GM12878 (cell line): ENCODE results near the gene TTC5.

Experiments
- CEBPZ ChIP-seq: fragments of 150-350 bp; IDR thresholded peaks from 2 replicates; pipeline ENCODE4 v1.6.1; 2016; ENCODE audit warnings: low read depth, low read length
- GATAD2B ChIP-seq: fragments of 450-650 bp; conservative IDR thresholded peaks from 2 replicates; pipeline ENCODE4 v1.6.1; 2017; ENCODE audit warnings: low read depth, mild to moderate bottlenecking, moderate library complexity
- JUND ChIP-seq: IDR thresholded peaks from 2 replicates; pipeline ENCODE4 v1.6.1; 2012; ENCODE audit warnings: low read depth, mild to moderate bottlenecking, low read length, improper control_type of control experiment, moderate library complexity
- POLR2A ChIP-seq: IDR thresholded peaks from 2 replicates; pipeline ENCODE4 v1.6.1; 2011; ENCODE audit warnings: low read depth, mild to moderate bottlenecking, low read length
- POLR2AphosphoS5 ChIP-seq: IDR thresholded peaks from 2 replicates; pipeline ENCODE4 v1.6.1; 2011; ENCODE audit warnings: mild to moderate bottlenecking, low read length, inconsistent platforms
- RAD21 ChIP-seq: IDR thresholded peaks from 2 replicates; pipeline ENCODE4 v1.6.1; 2011; ENCODE audit warnings: mild to moderate bottlenecking, low read depth, low read length, moderate library complexity; ENCODE audit not compliant: insufficient read depth
- REST ChIP-seq: IDR thresholded peaks from 2 replicates; pipeline ENCODE4 v1.6.1; 2012; ENCODE audit warnings: mild to moderate bottlenecking, low read depth, low read length
- TAF1 ChIP-seq: IDR thresholded peaks from 2 replicates; pipeline ENCODE4 v1.6.1; 2011; ENCODE audit warnings: mild to moderate bottlenecking, low read depth, low read length, borderline replicate concordance
- TF ChIP-seq, protein P1 (sequence below), 3 experiments: IDR thresholded peaks in 2 of 3; conservative IDR thresholded peaks in 1 of 3; 2 replicates each; pipeline ENCODE4 v1.5.1; 2011; ENCODE audit warnings: low read depth in 3 of 3, low read length in 3 of 3, mild to moderate bottlenecking in 3 of 3, control low read depth in 2 of 3, moderate library complexity in 2 of 3, inconsistent platforms in 1 of 3, mixed read lengths in 1 of 3; ENCODE audit not compliant: control insufficient read depth in 2 of 3, insufficient read depth in 1 of 3; ENCODE audit errors: extremely low read depth in 1 of 3

GRCh38 chr14:20345366-20345765 lies 39.6 kb upstream of the TTC5 start:
- TF ChIP-seq TAF1 (no peak), POLR2A (no peak), POLR2AphosphoS5 (no peak), REST (no peak), CEBPZ (no peak), RAD21 (no peak), GATAD2B (no peak), JUND (no peak)
- TF ChIP-seq, protein P1, sequence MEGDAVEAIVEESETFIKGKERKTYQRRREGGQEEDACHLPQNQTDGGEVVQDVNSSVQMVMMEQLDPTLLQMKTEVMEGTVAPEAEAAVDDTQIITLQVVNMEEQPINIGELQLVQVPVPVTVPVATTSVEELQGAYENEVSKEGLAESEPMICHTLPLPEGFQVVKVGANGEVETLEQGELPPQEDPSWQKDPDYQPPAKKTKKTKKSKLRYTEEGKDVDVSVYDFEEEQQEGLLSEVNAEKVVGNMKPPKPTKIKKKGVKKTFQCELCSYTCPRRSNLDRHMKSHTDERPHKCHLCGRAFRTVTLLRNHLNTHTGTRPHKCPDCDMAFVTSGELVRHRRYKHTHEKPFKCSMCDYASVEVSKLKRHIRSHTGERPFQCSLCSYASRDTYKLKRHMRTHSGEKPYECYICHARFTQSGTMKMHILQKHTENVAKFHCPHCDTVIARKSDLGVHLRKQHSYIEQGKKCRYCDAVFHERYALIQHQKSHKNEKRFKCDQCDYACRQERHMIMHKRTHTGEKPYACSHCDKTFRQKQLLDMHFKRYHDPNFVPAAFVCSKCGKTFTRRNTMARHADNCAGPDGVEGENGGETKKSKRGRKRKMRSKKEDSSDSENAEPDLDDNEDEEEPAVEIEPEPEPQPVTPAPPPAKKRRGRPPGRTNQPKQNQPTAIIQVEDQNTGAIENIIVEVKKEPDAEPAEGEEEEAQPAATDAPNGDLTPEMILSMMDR (IDR thresholded peaks at IDR 0.05 in 2 of 3, conservative IDR thresholded peaks at IDR 0.05 in 1 of 3; ENCODE audit: control insufficient read depth in 2 of 3, extremely low read depth in 1 of 3, insufficient read depth in 1 of 3, low read depth in 3 of 3, low read length in 3 of 3) = no peak
